Fibroblast of upper back skin (primary cell): ENCODE results near the gene RASIP1.
"Not testable (repeated sequence)": the region's sequence is repeated elsewhere in the genome, so short reads cannot be mapped to it uniquely, and the experiment has no call there.

ENCODE experiments used
- DNase-seq: peaks from one replicate; pipeline ENCODE4 v3.0.0-alpha.2; 2013

The RASIP1 gene

DNA sequence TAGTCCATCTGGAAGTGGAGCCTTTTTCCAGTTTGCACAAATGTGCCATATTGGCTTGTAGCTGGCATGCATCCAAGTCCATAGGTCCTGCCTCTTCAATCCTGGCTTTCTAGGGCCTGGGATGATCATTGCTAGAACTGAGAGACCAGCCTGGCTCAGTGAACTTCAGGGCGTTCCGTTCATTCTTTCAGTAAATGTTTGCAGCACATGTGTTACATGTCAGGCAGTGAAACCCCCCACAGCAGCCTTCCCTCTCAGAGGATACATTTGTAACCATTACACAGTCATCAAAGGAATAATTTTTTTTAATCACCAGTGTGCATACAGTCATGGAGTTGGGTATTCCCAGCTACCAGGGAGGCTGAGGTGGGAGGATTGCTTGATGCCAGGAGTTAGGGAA is 35.0 kb downstream of the RASIP1 start:
- DNase-seq: peak; percentile 35

DNA sequence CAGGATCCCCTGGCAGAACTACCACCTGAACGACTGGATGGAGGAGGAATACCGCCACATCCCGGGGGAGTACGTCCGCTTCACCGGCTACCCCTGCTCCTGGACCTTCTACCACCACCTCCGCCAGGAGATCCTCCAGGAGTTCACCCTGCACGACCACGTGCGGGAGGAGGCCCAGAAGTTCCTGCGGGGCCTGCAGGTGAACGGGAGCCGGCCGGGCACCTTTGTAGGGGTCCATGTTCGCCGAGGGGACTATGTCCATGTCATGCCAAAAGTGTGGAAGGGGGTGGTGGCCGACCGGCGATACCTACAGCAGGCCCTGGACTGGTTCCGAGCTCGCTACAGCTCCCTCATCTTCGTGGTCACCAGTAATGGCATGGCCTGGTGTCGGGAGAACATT is 37.1 kb downstream of the RASIP1 start:
- no peak for DNase-seq

DNA sequence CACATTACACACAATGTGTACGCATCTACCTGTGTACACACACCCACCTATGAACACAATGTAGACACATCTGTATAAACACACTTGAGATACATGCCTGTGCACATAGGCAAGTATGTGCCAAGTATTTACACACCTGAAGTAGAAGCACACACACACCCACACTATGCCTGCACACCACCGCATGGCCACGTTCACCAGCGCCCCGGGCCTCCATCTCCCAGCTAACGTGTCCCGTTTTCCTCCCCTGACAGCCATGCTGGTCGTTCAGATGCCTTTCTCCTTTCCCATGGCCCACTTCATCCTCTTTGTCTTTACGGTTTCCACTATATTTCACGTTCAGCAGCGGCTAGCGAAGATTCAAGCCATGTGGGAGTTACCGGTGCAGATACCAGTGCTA is 37.7 kb downstream of the RASIP1 start:
- DNase-seq: no peak

DNA sequence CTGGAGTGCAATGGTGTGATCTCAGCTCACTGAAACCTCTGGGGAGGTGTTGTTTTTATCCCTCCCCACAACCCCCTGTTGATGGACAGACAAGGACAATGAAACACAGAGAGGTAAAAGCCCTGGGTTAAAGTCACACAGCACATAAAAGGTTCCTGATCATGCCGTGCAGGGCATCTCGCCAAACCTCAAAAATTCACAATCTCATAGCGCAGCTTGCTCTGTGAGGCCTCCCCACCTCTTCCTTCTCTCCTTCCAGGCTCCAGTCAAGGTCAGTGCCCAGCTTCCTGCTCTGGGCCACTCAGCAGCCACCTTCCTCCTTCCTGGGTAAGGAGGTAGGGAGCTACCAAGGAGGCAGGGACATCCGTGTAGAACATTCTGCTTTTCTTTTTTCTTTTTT is 42.4 kb downstream of the RASIP1 start:
- DNase-seq: peak; percentile 79

DNA sequence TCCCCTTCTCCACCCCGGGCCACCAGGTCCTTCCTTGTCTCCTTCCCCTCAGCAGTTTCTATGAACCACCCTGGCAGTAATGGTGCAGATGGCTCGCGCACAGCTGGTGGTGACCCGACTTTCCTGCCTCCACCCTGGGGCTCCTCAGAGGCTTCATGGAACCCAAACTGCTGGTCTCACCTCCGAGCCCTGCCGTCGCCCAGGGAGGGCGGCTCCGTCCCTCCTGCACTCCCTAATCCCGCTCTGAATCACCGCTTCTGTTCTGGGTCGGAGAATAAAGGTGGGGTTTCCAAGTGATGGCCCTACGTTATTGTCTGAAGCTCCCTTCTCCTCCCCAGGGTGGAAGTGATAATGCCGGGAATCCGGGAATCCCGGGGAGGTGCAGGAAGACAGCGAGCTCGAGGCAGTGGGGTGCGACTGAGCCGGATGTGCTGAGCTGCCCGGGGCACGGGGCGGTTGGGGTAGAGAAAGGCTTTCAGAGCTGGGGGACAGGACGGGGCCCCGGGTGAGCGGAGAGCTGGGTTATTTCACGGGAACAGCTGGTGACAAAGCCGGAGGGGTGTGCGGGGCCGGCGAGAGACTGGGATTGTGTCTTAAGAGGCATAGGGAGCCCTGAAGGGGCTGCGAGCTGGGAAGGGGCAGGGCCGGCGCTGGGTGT is 43.9 kb downstream of the RASIP1 start:
- DNase-seq: no peak

DNA sequence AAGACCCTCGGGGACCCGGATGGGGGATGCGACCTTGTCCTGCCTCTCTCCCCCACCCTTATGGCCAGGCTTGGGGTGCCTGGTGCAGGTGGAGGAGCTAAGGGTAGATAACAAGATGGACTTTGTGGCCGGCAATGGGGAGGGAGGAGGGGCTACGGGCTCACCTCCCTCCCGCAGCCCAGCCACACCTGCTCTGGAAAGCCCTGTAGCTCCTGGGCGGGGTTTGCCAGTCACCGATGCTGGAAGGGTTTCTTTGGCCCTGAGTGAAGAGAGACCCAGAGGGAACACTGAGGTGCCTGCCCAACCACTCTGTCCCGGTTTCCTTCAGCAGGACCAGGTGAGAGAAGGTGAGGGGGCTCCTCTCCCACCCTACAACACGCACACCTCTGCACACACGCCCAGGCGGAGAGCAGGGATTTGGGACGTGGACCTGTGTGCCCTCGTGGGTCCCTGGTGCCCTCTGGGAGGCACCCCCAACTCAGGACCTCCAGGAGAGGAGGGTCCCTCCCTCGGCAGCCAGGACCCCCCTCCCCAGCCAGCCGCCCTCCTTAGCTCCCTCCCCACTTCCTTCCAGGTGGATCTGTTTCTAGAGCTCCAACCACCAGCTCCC is 44.6 kb downstream of the RASIP1 start, which contains the start of gene FUT2:
Gene FUT2 (plus strand): TSS at position 229 of the 610 bp plus-strand sequence. CDS start 6,986 bp downstream, outside the sequence.
- DNase-seq: no peak

DNA sequence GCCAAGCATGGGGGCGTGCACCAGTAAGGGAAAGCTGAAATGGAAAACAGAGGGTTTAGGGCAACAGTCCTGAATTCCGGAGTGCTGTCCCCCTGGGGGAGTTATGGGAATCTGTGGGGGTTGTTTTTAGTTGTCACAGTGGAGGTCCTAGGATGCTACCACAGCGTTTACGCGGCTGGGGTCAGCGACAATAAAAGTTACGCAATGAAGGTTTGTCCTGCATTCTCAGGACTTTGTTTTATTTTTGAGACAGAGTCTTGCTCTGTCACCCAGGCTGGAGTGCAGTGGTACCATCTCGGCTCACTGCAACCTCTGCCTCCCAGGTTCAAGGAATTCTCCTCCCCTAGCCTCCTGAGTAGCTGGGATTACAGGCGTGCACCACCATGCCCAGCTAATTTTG is 46.8 kb downstream of the RASIP1 start:
- not testable (repeated sequence) for DNase-seq

DNA sequence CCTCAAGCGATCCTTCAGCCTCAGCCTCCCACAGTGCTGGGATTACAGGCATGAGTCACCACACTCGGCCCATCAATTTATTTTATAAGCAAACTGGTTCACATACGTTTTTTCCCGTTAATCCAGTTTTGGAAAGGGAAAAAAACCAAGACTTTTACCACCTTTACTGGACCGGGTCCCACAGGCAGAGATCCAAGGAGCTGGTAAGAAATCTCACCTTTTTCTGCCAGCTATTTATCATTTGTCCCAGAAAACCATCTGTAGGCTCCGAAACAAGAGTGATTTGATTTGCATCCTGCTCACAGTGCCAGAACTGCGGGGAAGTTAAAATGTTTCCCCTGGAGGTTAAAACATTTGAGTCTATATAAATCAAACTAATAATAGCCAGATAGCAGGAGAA is 51.0 kb downstream of the RASIP1 start:
- no peak for DNase-seq

DNA sequence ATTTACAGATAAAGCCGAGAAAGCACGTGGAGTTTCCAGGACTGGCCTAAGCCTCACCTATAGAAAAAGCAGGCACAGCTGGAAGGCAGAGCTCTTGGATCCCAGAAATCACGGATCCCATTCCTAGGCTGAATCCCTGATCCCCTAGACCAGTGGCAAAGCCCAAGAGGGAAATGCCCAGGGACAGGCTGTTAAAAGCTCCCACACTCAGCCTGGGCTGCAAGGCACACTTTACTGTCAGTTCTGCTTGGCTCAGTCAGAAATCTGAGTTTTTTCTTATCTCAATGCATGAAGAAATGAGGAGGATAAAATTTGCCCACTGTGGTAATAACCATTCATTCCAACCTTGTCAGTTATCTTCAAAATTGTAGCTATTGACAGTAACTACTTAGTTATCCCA is 52.6 kb downstream of the RASIP1 start:
- DNase-seq: no peak

DNA sequence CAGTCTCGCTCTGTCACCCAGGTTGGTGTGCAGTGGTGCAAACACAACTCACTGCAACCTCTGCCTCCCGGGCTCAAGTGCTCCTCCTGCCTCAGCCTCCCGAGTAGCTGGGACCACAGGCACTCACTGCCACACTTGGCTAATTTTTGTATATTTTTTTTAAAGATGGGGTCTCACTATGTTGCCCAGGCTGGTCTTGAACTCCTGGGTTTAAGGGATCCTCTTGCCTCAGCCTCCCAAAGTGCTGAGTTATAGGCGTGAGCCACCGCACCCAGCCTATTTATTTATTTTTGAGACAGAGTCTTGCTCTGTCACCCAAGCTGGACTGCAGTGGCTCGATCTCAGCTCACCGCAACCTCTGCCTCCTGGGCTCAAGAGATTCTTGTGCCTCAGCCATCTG is 53.8 kb downstream of the RASIP1 start:
- DNase-seq: not testable (repeated sequence)

DNA sequence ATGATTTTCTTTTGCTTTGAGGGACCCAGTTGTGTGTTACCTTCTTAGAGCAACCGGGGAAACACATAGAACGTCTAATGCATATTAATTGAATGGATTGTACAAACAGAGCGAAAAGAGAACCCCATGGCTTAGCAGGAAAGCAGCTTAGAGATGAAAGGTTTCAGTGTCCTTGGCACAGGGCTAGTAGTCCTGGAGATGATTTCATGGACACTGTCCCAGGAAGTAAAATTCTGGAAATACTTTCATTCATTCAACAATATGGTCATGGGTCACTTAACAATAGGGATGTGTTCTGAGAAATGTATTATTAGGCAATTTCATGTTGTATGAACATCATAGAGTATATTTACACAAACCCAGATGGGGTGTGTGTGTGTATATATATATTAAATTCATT is 54.3 kb downstream of the RASIP1 start:
- DNase-seq: no peak

DNA sequence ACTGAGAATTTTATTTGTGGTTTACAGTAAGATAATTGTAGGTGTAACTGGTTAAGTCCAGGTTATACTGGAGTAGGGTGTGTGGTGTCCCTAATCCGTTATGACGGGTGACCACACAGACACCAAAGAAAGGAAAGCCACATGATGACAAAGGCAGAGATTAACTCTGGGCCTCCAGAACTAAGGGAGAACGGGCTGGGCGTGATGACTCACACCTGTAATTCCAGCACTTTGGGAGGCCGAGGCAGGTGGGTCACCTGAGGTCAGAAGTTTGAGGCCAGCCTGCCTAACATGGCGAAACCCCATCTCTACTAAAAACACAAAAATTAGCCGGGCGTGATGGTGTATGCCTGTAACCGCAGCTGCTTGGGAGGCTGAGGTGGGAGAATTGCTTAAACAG is 54.8 kb downstream of the RASIP1 start:
- DNase-seq: no peak

DNA sequence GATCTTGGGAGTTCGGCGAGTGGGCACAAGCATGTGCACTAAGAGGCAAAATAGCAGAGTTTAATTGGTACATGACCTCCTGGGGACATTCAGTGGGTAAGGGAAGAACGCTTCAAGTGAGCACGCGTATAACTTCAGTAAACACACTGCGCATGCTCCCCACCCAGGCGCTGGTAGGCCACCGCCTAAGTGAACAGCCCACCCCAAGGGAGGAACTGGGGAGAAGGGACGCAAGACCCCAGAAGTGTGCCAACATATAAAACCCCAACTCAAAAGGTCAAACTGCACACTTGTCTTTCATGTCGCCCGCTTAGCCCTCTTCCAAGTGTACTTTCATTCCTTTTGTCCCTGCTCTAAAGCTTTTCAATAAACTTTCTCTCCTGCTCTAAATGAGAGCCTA is 57.1 kb downstream of the RASIP1 start:
- peak; percentile 49 for DNase-seq

DNA sequence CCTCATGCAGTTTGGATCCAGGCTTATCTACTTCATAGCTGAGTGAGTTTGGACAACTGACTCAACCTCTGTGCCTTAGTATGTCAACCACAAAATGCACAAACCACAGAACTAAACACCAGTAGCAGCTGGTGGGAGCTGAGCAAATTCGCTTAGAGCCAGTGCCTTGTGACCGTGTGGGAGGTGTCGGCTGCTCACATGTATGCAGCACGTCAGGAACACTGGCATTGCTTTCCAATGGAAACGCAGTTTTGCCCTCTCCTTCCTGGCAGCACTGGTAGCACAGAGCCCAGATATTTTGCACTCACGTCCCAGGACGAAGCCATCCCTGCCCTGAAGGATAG is 59.3 kb downstream of the RASIP1 start:
- peak; percentile 25 for DNase-seq

DNA sequence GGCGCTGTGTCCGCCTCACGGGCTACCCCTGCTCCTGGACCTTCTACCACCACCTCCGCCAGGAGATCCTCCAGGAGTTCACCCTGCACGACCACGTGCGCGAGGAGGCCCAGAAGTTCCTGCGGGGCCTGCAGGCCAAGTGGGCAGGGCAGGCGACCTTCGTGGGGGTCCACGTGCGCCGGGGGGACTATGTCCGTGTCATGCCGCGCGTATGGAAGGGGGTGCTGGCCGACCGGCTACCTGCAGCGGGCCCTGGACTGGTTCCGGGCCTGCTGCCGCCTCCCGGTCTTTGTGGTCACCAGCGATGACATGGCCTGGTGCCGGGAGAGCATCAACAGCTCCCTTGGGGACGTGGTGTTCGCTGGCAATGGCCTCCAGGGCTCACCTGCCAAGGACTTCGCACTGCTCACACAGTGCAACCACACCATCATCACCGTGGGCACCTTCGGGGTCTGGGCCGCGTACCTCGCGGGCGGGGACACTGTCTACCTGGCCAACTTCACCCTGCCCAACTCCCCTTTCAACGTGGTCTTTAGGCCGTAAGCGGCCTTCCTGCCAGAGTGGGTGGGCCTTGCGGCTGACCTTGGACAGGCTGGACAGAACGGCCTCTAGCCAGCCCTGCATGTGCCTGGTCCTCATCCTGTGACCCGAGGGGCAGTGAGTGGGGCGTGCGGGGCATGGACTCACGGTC is 59.8 kb downstream of the RASIP1 start:
- DNase-seq: no peak

DNA sequence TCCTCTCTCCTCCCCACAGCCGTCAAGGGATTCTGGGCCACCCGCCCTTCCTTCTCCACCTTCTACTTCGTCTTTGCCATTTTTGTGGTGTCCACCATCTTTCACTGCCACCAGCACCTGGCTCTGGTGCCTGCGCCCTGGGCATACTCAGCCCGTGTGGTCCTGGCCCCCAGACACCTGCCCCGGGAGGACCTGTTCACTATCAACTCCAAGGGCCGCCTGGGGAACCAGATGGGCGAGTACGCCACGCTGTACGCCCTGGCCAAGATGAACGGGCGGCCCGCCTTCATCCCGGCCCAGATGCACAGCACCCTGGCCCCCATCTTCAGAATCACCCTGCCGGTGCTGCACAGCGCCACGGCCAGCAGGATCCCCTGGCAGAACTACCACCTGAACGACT is 60.4 kb downstream of the RASIP1 start:
- not testable (repeated sequence) for DNase-seq

DNA sequence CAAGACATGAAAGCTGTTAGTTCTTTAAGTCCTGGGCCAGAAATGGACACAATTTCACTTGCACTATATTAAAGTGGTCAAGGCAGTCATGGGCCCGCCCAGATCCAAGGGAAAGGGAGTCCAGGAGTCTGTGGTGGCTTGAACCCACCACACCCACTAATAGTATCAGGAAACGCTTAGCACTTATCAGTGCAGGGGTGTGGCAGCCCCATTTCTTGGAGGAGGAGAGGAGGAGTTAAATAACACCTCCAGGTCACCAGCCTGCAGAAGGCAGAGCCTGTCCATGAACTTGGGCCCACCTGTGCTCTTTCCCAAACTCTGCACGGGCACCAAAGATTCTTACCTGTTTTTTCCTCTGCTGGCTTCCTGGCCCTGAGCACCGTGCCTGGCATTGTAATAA is 62.2 kb downstream of the RASIP1 start:
- no peak for DNase-seq

DNA sequence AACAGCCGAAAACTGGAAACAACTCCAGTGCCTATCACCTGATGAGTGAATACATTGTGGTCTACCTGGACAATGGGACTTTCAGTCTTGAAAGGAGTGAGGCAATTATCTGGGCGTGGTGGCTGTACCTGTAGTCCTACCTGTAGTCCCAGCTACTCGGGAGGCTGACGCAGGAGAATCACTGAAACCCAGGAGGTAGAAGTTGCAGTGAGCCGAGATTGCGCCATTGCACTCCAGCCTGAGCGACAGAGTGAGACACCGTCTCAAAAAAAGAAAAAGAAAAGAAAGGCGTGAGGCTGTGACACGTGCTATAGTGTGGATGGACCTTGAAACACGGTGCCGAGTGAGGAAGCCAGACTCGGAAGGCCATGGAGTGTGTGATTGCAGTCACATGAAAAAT is 63.5 kb downstream of the RASIP1 start:
- DNase-seq: no peak

DNA sequence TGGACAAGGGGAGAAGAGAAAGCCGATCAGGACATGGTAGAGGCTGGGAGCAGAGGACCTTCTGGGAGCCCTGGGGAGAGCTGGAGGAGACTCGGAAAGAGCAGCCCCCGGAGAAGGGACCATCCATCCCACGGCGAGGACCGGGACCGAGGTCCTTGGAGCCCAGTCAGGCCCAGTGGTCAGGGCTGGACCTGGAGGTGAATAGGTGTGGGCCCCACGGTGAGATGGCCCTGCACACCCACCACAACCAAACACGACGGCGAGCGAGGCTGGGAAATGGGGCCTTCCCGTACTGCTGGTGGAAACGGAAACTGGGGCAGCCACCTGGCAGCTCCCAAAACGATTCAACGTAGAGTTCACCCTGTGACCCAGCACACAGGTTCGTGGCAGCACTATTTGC is 63.9 kb downstream of the RASIP1 start:
- DNase-seq: no peak

DNA sequence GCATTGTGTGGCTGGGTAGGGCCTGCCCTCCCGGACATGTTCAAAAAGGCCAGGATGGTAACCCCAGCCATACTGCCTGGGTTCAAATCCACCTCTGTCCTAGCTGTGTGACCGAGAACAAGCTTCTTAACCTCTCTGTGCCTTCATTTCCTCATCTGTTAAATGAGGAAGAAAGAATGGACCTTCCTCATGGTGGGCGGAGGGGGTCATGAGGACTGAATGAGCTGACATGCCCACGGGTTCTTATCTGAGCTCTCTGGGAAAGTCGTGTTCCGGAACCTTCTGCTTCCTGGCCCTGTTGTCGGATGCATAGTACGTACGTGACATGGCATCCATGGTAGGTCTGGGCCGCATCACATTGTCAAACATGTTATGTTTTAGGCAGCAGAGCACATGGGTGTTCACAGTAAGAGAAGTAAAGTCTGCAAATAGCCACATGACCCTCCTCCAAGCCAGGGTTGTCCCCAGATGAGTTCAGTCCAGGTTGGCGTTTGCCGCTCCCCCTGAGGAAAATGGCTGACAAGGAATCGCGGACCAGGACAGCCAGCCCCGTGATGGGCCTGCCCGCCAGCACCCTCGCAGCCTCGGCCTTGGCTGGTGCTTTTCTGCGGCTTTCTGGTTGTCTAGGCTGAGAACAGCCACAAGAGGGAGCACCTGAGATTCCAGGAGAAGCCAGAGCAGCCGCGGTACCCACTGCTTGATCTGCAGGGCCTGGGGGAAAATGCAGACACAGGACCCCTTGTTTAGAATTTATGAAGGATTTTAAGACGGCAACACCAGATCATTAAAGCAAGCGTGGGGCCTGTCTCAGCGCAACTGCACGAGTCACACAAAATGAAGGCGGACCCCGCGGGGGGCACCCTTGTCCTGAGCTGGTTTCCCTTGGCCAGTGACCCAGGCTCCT is 65.2 kb downstream of the RASIP1 start:
- peak; percentile 78 for DNase-seq

DNA sequence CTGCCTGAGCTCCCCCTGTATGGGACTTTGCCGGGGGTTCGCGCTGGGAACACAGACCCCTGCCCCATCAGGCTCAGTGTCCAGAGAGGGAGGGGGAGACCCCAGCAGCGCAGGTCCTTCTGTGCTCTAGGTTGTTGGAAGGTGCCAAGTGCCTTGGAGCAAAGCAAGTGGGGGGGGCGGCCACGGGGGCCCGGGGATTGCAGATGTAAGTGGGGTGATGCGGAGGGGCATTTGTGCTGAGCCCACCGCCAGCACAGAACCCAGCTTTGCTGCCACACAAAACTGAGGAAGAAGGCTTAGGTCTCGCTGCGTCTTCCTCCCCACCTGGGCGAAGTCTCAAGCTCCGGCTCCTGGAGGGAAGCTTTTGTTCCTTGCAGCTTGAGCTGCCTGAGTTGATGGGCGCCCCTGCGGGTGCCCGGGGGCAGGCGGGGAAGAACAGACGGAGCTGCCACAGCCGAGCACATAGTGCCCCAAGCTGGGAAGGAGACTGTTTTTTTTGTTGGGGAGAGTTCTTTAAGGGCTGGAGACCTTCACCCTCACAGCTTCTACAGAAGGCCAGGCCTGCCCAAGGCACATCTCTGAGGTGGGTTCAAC is 66.1 kb downstream of the RASIP1 start:
- no peak for DNase-seq

DNA sequence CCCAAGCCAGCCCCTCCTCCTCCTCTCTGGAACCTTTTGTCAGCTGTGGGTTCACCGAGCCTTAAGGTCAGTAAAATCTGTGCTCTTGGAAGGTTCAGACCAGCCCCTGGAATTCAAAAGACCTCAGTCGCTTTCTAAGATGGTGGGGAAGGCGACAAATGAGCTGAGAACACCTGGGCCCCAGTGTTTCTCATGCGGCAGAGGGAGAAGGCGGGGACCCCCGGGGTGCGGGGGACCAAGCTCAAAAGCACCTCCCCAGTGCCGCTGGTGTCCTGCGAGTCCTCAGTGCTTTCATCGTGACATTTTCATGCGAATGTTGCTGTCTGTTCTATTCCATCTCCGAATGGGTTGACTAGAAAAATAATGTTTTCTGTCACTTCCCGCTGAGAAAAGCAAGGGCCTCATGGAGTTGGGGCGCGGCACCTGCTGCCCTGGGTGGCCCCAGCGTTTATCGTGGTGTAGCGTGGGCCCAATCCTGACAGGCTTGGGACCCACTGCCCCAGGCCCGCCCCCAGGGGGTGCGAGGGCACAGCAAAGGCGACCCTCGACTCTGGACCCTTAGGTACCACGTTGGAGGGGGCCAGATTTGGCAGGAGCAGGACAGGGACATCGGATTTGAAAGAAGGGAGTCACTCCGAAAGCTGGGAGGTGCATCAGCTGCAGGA is 66.8 kb downstream of the RASIP1 start:
- no peak for DNase-seq
